SHP77 (cell line): ENCODE results near the gene CNTN1.
"Not testable (repeated sequence)": the region's sequence is repeated elsewhere in the genome, so short reads cannot be mapped to it uniquely, and the experiment has no call there.

Experiments
- DNase-seq, 2 experiments: peaks; one replicate each; lab custom pipeline; 2025; lab: John Stamatoyannopoulos, UW

Gene CNTN1

DNA sequence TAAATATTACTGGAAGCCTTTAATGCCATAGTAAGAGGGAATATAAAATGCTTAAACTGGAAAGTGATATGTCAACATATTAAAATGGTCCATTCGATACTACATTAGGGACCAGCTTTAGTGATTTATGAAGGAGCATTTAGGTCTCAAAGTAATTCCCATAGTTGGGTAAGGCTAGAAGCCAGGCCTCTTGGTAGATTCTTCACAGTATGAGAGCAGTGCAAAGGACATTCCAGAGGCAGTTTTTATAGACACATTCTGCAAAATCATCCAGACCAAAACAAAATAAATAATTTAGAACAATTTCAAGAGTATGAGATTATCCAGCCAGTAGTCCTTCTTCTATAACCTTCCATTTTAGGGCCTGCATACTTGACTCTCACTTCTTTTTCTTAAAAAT, 353.3 kb downstream of the CNTN1 start:
- DNase-seq = no peak

DNA sequence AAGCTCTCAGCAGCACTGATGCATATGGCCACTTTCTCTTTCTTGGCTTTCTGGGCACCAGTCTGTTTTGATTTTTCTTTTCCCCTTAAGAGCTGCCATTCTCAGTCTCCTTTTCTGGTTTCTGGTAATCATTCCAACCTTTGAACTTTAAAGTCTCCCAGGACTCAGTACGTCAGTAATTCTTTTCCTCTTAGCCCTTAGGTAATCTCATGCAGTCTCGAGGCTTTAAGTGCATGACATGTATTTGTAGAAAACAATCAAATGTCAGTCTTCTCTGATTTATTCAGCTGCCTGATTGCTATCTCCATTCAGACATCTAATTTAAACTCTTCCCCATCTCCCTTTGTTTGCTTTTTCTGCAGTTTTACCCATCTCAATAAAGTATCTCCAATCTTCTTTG, 356.8 kb downstream of the CNTN1 start:
- DNase-seq = no peak

GRCh38 chr12:41051954-41052353, 359.7 kb downstream of the CNTN1 start:
- no peak for DNase-seq

- DNase-seq = no peak
These were observed 360.2 kb downstream of the CNTN1 start for GRCh38 chr12:41052441-41052840.

GRCh38 chr12:41053046-41053445, 360.8 kb downstream of the CNTN1 start:
- DNase-seq = no peak

DNA sequence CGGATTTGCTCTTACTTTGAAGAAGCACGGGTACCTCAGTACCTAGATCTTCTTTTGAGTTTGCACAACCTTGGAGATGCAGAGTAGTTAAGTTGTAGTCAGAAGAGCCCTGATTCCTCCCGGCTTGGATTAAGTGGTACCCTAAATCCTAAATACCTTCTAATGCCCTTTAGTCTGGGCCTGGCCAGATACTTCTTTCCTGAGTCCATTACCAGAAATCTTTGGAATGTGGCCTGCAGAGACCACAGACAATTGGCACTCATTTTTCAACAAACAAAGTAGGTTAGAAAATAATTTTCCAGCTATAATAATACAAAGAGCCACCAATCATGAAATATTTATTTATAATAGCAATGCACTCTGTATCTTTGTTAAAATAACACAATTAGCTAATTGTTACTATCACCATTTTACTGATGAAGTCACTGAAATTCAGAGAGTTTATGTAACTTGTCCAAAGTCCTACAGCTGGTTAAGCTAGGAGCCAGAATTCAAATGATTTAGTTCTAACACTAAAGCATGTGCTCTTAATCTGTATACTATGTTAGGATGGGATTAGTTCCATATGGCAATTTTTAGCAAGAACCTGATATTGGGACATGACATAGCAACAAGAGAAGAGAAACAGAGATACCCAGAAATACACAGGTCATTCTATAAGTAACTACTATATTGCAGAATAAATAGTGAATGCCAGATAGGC, 363.8 kb downstream of the CNTN1 start:
- no peak for DNase-seq

DNA sequence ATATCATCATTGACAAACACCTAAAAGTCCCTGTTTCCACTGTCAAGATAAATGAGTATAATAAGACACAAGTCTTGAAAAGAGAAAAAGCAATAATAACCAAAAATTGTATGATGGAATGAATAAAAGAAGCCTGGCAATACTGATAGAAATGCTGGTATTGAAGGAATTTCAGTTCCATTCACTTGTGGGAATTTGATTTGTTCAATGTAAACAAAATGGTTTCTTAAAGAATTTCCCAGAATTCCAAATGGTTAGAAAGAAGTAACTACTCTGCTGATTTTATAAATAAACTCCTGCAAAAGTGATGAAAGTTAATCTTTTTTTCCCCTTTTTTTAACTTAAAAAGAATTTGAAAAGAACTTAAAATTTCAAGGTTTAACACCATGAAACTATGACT, 366.0 kb downstream of the CNTN1 start:
- no peak for DNase-seq

DNA sequence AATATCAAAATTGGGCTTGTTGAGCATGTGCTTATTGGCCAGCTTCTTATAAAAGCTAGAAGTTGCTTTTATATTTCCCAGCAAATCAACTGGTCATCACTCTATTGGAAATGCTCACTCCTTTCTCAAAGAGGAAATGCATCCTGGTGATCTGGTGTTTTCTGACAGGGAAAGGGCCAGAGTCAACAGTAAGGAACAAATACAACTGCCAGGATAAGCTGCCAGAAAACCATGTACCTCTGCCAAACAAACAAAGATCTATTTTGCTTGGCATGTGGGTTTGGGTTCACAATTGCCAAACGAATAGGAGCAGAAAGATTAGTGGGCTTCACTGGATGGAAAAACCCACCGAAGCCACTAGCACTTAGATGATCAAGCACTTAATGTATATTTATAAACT, 369.0 kb downstream of the CNTN1 start:
- no peak for DNase-seq

DNA sequence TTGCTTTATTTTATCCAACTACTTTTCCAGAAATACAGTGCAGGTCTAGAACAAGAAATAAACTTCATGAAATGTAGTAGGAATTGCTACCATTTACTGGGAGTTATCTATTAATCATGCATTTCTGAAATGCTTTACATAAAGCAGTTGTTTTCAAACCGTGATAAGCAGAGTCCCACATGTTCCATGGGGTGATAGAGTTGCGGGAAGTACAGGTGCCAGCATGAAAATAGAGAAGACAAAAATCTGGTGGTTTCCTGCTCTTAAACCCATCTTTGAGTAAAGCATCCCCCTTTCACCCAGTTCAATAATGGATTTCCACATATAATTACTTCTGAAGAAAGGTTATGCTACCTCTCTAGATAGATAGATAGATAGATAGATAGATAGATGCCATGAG, 372.2 kb downstream of the CNTN1 start:
- no peak for DNase-seq

GRCh38 chr12:41067941-41068645, 375.9 kb downstream of the CNTN1 start:
- no peak for DNase-seq

DNA sequence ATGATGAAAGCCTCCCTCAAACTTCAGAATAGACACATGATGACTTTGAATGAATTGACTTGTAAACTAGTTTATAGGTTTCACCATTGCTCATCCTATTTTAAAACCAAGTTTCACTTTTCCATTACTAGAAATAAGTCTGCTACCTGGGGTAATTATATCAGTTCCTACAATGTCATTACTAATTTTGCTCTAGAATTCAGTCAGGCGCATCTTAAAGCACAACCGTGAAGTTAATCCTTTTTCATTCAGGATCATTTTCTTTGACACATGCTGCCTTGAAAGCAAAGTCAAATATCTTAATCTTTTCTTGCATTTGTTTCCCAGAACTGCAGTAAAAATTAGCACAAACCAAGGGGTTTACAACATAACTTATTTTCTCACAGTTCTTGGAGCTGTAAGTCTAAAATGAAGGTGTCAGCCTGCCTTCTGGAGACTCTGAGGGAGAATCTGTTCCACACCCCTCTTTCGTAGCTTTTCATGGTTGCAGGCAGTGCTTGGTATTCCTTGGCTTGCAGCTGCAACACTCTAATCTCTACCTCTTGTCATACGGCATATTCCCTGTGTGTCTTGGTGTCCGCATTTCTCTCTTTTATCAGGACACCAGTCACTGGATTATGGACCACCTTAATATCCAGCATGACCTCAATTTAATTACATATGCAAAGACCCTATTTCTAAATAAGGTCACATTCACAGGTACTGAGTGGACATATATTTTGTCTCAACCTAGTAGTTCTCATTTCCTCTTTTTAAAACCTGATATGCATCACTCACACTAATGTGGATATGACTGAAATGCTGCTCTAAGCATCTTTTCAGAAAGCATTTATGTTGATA, 381.6 kb downstream of the CNTN1 start:
- DNase-seq = no peak

DNA sequence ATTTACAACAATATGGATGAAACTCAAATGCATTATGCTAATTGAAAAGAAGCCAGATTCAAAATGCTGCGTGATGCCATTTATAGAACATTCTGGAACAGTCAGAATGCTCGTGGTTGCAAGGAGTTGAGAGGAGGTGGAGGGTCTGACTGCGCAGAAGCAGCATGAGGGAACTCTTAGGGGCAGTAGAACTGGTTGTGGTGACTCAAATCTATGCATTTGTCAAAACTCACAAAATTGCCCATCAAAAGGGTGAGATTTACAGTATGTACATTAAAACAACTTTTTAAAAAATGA, 382.2 kb downstream of the CNTN1 start:
- DNase-seq = no peak

DNA sequence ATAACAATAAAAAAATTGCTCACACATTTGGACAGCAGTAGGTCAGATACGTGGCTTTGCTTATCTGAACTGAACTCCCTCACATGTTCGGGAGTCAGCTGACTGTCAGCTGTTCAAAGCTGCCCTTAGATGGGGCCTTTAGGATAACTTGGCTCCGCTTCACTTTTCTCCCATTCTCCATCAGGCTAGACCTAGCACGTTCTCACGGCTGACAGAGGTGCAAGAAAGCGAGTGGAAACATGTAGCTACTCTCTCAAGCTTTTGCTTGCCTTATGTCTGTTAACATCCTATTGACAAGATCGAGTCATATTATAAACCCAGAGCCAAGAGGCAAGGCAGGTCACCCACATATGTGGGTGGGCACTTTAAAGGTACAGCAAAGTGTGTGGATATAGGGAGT, 383.9 kb downstream of the CNTN1 start:
- DNase-seq = no peak

GRCh38 chr12:41081241-41081640, 389.0 kb downstream of the CNTN1 start:
- not testable (repeated sequence) for DNase-seq

- DNase-seq = no peak
These were observed 397.2 kb downstream of the CNTN1 start for GRCh38 chr12:41089438-41089837.

DNA sequence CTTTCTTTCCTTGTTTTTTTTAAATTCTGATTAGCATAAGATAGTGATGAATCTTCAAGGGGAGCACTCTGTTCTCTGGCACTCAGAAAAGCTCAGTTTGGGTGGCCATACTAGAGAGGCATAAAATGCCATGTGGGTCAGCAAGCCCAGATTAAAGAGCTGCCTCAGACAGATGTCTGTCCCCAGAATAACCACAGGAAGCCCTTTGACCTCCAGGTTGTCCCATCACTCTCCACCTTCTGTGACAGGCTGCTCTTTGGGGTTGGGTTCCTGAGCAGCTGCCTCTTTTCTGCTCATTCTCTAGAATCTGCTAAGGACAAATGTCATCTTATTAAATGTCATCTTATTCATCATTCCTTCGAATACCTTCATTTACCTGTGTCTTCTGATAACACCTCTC, 399.9 kb downstream of the CNTN1 start:
- no peak for DNase-seq

- no peak for DNase-seq
These were observed 404.6 kb downstream of the CNTN1 start for GRCh38 chr12:41096797-41097196.

DNA sequence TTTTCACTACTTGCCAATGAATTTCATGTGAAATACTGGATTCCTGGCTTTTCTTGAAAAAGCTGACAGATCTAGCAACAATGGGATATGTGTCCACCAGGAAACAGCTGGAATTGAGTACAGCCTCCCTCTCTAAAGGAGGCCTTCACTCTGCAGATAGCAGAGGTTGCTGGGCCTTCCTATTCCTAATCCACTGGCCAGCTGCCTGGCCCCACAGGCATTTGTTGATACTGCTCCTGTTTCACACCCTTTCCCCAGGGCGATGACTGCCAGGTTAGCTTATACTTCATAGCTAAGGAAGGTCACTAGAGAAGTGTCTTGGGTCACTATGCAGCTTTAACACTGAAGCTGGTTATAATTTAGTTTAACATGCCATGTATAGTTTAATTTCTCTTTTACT, 408.3 kb downstream of the CNTN1 start:
- DNase-seq = no peak

- DNase-seq = no peak
These were observed 409.6 kb downstream of the CNTN1 start for GRCh38 chr12:41101806-41102205.

- no peak for DNase-seq
These were observed 411.4 kb downstream of the CNTN1 start for GRCh38 chr12:41103614-41104013.

DNA sequence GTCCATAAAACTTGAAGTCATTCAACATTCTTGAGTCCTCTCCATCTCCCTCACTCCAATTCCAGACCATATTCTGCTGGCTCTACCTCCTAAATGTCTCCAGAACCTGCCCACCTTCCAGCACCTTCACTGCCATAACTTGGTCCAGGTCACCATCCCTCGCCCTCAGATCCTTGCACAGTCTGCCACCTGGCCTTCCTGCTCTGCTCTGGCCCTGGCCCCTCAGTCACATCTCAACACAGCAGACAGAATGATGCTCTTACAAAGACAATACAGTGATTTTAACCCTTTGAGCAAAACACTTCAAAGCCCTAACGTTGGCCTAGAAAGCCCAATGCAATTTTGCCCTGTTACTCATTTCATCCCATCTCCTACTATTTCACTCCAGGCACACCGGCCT, 414.1 kb downstream of the CNTN1 start:
- DNase-seq = no peak

DNA sequence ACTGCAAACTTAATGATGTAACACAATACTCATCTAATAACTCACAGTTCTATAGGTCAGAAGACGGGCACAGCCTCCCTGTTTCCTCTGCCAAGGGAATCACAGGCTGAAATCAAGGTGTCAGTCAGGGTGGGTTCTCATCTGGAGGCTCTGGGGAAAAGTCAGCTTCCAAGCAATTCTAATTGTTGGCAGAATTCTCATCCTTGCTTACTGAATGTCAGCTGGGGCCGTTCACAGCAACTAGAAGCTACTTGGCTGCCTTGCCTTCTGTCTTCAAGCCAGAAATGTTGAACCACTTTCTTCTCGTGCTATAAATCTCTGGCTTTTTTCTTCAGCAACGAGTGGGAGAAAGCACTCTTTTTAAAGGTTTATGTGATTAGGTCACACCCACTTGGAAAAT, 415.8 kb downstream of the CNTN1 start:
- no peak for DNase-seq

GRCh38 chr12:41112903-41113302, 420.7 kb downstream of the CNTN1 start:
- DNase-seq = no peak
